Fibroblast of lung (primary cell): ENCODE measurements around the gene C2orf81. TPM values are rescaled to one million over a fixed set of nuclear protein-coding genes. Genes with fewer than 3 reads are reported as not detected.

Experiments used
- DNase-seq, 2 donors: peaks; one replicate each; pipeline versions ENCODE4 v3.0.0 to v3.0.0-alpha.2; 2010; ENCODE audit warnings: low read depth in 2 of 2
- H2AFZ ChIP-seq: 2 replicates; pipeline ENCODE4 v1.5.1; 2012; ENCODE audit warnings: low read length, control low read depth, inconsistent platforms
- H3K27ac ChIP-seq: 2 replicates; pipeline ENCODE4 v1.5.1; 2011; ENCODE audit warnings: low read length, control low read depth; ENCODE audit not compliant: insufficient read depth
- H3K27me3 ChIP-seq: 2 replicates; pipeline ENCODE4 v1.5.1; 2011; ENCODE audit warnings: mild to moderate bottlenecking, low read length; ENCODE audit not compliant: control insufficient read depth, insufficient read depth
- H3K36me3 ChIP-seq: 2 replicates; pipeline ENCODE4 v1.5.1; 2011; ENCODE audit warnings: low read length; ENCODE audit not compliant: control insufficient read depth, insufficient read depth
- H3K4me1 ChIP-seq: 2 replicates; pipeline ENCODE4 v1.5.1; 2011; ENCODE audit warnings: low read length; ENCODE audit not compliant: control insufficient read depth, insufficient read depth; ENCODE audit errors: extremely low read depth
- H3K4me2 ChIP-seq: 2 replicates; pipeline ENCODE4 v1.5.1; 2011; ENCODE audit warnings: low read length, control low read depth; ENCODE audit not compliant: insufficient read depth; ENCODE audit errors: extremely low read depth
- H3K4me3 ChIP-seq, 4 experiments: fragments of 200-600 bp in 1 of 4; sonication (generic) in 1 of 4; replicated peaks in 1 of 4; 2 replicates each; pipeline ENCODE4 v1.5.1; 2011 to 2016; ENCODE audit warnings: low read length in 4 of 4, low read depth in 3 of 4, mild to moderate bottlenecking in 3 of 4, control low read depth in 2 of 4, inconsistent platforms in 1 of 4, mixed read lengths in 1 of 4; ENCODE audit not compliant: insufficient read depth in 1 of 4; ENCODE audit errors: control extremely low read depth in 1 of 4
- H3K79me2 ChIP-seq: 2 replicates; pipeline ENCODE4 v1.5.1; 2012; ENCODE audit warnings: mild to moderate bottlenecking, low read length, inconsistent platforms; ENCODE audit not compliant: control insufficient read depth, insufficient read depth
- H3K9ac ChIP-seq: 2 replicates; pipeline ENCODE4 v1.5.1; 2011; ENCODE audit warnings: mild to moderate bottlenecking, low read length, control low read depth; ENCODE audit not compliant: insufficient read depth
- H3K9me3 ChIP-seq: 2 replicates; pipeline ENCODE4 v1.5.1; 2012; ENCODE audit warnings: low read depth, low read length; ENCODE audit not compliant: control insufficient read depth, insufficient read depth
- H4K20me1 ChIP-seq: 2 replicates; pipeline ENCODE4 v1.5.1; 2011; ENCODE audit warnings: low read length; ENCODE audit not compliant: control insufficient read depth, insufficient read depth; ENCODE audit errors: extremely low read depth
- CTCF ChIP-seq, 2 donors: IDR thresholded peaks in 1 of 2; conservative IDR thresholded peaks in 1 of 2; 1 replicate in 1 of 2; 2 replicates in 1 of 2; pipeline ENCODE4 v1.5.1; 2011 to 2012; ENCODE audit warnings: low read length in 2 of 2, control low read depth in 1 of 2, inconsistent platforms in 1 of 2, low read depth in 1 of 2, mild to moderate bottlenecking in 1 of 2
- EZH2 ChIP-seq: IDR thresholded peaks from 2 replicates; pipeline ENCODE4 v1.5.1; 2012; ENCODE audit warnings: low read length, control low read depth, mild to moderate bottlenecking; ENCODE audit errors: missing control alignments
- polyA plus RNA-seq, 2 donors: library from polyadenylated mRNA; depleted of rRNA in 1 of 2; stranded (reverse) in 1 of 2; unstranded in 1 of 2; fragments of >200 nt; gene quantifications; 2 replicates each; pipeline ENCODE4 v1.2.1, GENCODE V29; 2011 to 2012; ENCODE audit warnings: missing spikeins in 1 of 2
- total RNA-seq: library from RNA; depleted of rRNA; stranded (reverse); fragments of >200 nt; gene quantifications from 2 replicates; pipeline ENCODE4 v1.2.1, GENCODE V29; 2014

C2orf81 gene
- total and polyA plus RNA-seq, 2 donors (not counting 1 experiment from before 2014, with no cell fraction given), result 0.25 to 1.5 TPM

GRCh38 chr2:74368499-74368898 lies 52.9 kb downstream of the C2orf81 start:
- TF ChIP-seq EZH2 (no peak), CTCF (conservative IDR thresholded peaks at IDR 0.05 in 1 of 2, IDR thresholded peaks at IDR 0.05 in 1 of 2; ENCODE audit: low read depth in 1 of 2, low read length in 2 of 2) (no peak)
- H3K79me2 ChIP-seq, result no peaks in the 10 kb centered on the region
- no peaks in the 10 kb centered on the region for H3K9me3 ChIP-seq
- no peak overlapping the region for H3K9ac ChIP-seq
- no peak overlapping the region for H3K4me2 ChIP-seq
- H3K4me1 ChIP-seq, result no peaks in the 10 kb centered on the region
- H3K27me3 ChIP-seq, result no peaks in the 10 kb centered on the region
- H3K4me3 ChIP-seq, result no peak overlapping the region
- no peak overlapping the region for H3K27ac ChIP-seq
- DNase-seq, result no peak
- no peak overlapping the region for H2AFZ ChIP-seq
- H4K20me1 ChIP-seq, result no peaks in the 10 kb centered on the region
- H3K36me3 ChIP-seq, result peaks cover 41% of the 10 kb centered on the region

- Histone ChIP-seq H3K4me3 (no peak overlapping the region), H3K36me3 (peaks cover 42% of the 10 kb centered on the region), H2AFZ (no peak overlapping the region), H4K20me1 (no peaks in the 10 kb centered on the region), H3K27ac (no peak overlapping the region), H3K4me2 (no peak overlapping the region), H3K79me2 (no peaks in the 10 kb centered on the region), H3K27me3 (no peaks in the 10 kb centered on the region), H3K9ac (no peak overlapping the region), H3K4me1 (no peaks in the 10 kb centered on the region), H3K9me3 (no peaks in the 10 kb centered on the region)
- TF ChIP-seq EZH2, result no peak
- TF ChIP-seq CTCF (conservative IDR thresholded peaks at IDR 0.05 in 1 of 2, IDR thresholded peaks at IDR 0.05 in 1 of 2; ENCODE audit: low read depth in 1 of 2, low read length in 2 of 2), result no peak
- no peak for DNase-seq
Observed at GRCh38 chr2:74367789-74368188, 53.6 kb downstream of the C2orf81 start.

- Histone ChIP-seq H3K4me3 (no peak overlapping the region), H3K27me3 (no peaks in the 10 kb centered on the region), H3K4me1 (no peaks in the 10 kb centered on the region), H2AFZ (no peak overlapping the region), H3K36me3 (peaks cover 41% of the 10 kb centered on the region), H3K4me2 (no peak overlapping the region), H3K9ac (no peak overlapping the region), H4K20me1 (no peaks in the 10 kb centered on the region), H3K27ac (no peak overlapping the region), H3K79me2 (no peaks in the 10 kb centered on the region), H3K9me3 (no peaks in the 10 kb centered on the region)
- no peak for TF ChIP-seq EZH2
- no peak for TF ChIP-seq CTCF (conservative IDR thresholded peaks at IDR 0.05 in 1 of 2, IDR thresholded peaks at IDR 0.05 in 1 of 2; ENCODE audit: low read depth in 1 of 2, low read length in 2 of 2)
- no peak for DNase-seq
Observed at GRCh38 chr2:74366036-74366435, 55.4 kb downstream of the C2orf81 start.
